Neutrophil (primary cell): ENCODE measurements around the gene AGPS.

ENCODE experiments used
- H3K27ac ChIP-seq: fragments of 200-600 bp; sonication (generic); 2 replicates; pipeline ENCODE4 v1.5.1; 2016; ENCODE audit warnings: mild to moderate bottlenecking, moderate library complexity
- H3K27me3 ChIP-seq: fragments of 200-600 bp; sonication (generic); 2 replicates; pipeline ENCODE4 v1.6.0; 2016; ENCODE audit warnings: mild to moderate bottlenecking
- H3K36me3 ChIP-seq: fragments of 200-600 bp; sonication (generic); 2 replicates; pipeline ENCODE4 v1.5.1; 2017
- H3K4me1 ChIP-seq, 2 experiments: fragments of 200-600 bp in 1 of 2; sonication (generic) in 1 of 2; 1 replicate in 1 of 2; 2 replicates in 1 of 2; pipeline versions ENCODE4 v1.5.1 to v1.6.1; 2013 to 2016; ENCODE audit warnings: low read depth in 1 of 2, low read length in 1 of 2, mild to moderate bottlenecking in 1 of 2, moderate library complexity in 1 of 2; ENCODE audit not compliant: control insufficient read depth in 1 of 2, insufficient read depth in 1 of 2
- H3K4me3 ChIP-seq, 2 experiments: fragments of 200-600 bp in 1 of 2; sonication (generic) in 1 of 2; 1 replicate in 1 of 2; 2 replicates in 1 of 2; pipeline ENCODE4 v1.5.1; 2013 to 2016; ENCODE audit warnings: low read depth in 1 of 2, low read length in 1 of 2, mild to moderate bottlenecking in 1 of 2, moderate library complexity in 1 of 2
- H3K9me3 ChIP-seq: fragments of 200-600 bp; sonication (generic); 2 replicates; pipeline ENCODE4 v1.5.1; 2016
- CTCF ChIP-seq: fragments of 200-600 bp; sonication (generic); IDR thresholded peaks from 2 replicates; pipeline ENCODE4 v1.5.1; 2016; ENCODE audit warnings: antibody characterized with exemption

Gene AGPS

DNA sequence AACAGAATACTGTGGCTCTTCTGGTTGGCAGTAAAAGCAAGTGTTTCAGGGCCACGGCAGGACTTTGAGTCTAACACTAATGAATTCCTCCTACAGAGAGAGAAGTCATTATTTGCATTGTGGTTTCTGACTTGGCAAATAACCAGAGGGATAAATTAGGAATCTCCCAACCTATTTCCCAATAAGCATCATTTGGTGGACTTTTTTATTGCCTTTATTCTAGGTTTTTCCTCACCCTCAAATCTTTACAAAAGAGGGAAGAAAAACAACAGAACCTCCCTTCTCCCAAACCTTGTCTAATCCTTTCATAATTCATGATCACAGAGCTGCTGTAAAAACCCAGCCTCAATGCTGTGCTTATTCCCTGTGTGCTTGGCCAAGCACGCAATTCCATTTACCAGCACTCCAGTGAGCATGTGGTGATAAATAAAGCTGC is 179.7 kb downstream of the AGPS start:
- Histone ChIP-seq H3K27ac (no peak overlapping the region), H3K4me1 (no peaks in the 10 kb centered on the region), H3K36me3 (no peaks in the 10 kb centered on the region), H3K9me3 (no peaks in the 10 kb centered on the region), H3K27me3 (no peaks in the 10 kb centered on the region), H3K4me3 (no peak overlapping the region)
- TF ChIP-seq CTCF: no peak

DNA sequence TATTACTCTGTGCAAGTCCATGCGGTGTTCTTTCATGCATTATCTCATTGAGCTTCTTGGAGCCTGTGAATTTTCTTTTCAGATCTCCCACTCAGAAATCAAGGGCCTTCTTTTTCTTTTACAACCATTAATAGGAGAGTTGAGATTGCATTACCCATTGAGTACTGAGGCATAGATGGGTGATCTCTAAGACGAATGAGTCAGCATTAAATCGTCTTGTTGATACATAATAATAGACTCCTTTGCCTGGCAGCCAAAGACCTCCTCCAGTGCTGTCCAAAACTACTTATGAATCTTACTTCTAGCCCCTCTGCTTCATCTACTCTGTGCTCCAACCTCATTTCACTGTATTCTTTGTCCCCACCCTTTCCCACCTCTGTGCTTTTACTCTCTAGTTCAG is 180.5 kb downstream of the AGPS start:
- TF ChIP-seq CTCF: no peak
- no peaks in the 10 kb centered on the region for H3K4me1 ChIP-seq
- no peak overlapping the region for H3K4me3 ChIP-seq
- no peaks in the 10 kb centered on the region for H3K36me3 ChIP-seq
- no peaks in the 10 kb centered on the region for H3K27me3 ChIP-seq
- H3K27ac ChIP-seq: no peak overlapping the region
- no peaks in the 10 kb centered on the region for H3K9me3 ChIP-seq

- Histone ChIP-seq H3K27me3 (no peaks in the 10 kb centered on the region), H3K27ac (no peak overlapping the region), H3K9me3 (no peaks in the 10 kb centered on the region), H3K36me3 (no peaks in the 10 kb centered on the region), H3K4me1 (no peaks in the 10 kb centered on the region), H3K4me3 (no peak overlapping the region)
- TF ChIP-seq CTCF: no peak
These were observed 181.8 kb downstream of the AGPS start for GRCh38 chr2:177574356-177574755.

DNA sequence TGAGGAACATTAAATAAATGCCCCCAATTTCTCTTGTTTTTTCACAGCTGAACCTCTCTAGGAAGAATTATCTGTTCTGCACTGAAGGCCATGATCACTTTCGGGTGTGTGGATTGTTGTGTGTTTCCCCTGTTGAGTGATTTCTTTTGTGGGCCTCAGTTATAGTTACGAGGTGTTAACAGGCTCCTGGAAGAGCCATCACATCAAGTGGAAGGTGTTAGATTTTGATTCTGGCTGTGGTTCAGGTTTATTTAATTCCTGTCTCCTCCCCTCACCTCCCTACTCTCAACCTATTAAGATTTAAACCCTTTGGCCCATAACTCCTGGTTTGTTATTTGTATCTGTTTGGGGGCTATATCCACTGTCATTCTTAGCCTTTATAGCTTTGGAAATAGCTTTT is 182.8 kb downstream of the AGPS start:
- H3K9me3 ChIP-seq: no peaks in the 10 kb centered on the region
- no peak overlapping the region for H3K4me3 ChIP-seq
- TF ChIP-seq CTCF: no peak
- no peaks in the 10 kb centered on the region for H3K36me3 ChIP-seq
- H3K4me1 ChIP-seq: no peaks in the 10 kb centered on the region
- no peaks in the 10 kb centered on the region for H3K27me3 ChIP-seq
- no peak overlapping the region for H3K27ac ChIP-seq

- no peak overlapping the region for H3K4me3 ChIP-seq
These were observed 184.5 kb downstream of the AGPS start for GRCh38 chr2:177577075-177577474.

More at GRCh38 chr2:177577075-177577474, 184.5 kb downstream of the AGPS start:
- no peaks in the 10 kb centered on the region for H3K27me3 ChIP-seq
- H3K9me3 ChIP-seq: no peaks in the 10 kb centered on the region
- H3K36me3 ChIP-seq: no peaks in the 10 kb centered on the region
- TF ChIP-seq CTCF: no peak
- no peaks in the 10 kb centered on the region for H3K4me1 ChIP-seq
- no peak overlapping the region for H3K27ac ChIP-seq
